Activated naive CD4-positive, alpha-beta T cell treated with anti-CD3 and anti-CD28 coated beads for 36 hours (primary cell): ENCODE data around the gene GATAD2B. TPM values are rescaled to one million over a fixed set of nuclear protein-coding genes. Genes with fewer than 3 reads are reported as not detected.

Experiments
- CTCF ChIA-PET: fragments of 350-600 bp; sonication (Branson Sonifier 250); formaldehyde crosslinking; loops from one replicate; lab custom pipeline; 2021; ENCODE audit warnings: antibody characterized with exemption; lab: Charles Lee
- DNase-seq: peaks from one replicate; pipeline ENCODE4 v3.0.0-alpha.2; 2020
- H3K27ac Mint-ChIP-seq: one replicate; pipeline ENCODE4 v1.8.0; 2021; ENCODE audit warnings: mild to moderate bottlenecking, mixed read lengths
- H3K27me3 Mint-ChIP-seq: one replicate; pipeline ENCODE4 v1.8.0; 2021; ENCODE audit warnings: low read depth, mixed read lengths
- H3K36me3 Mint-ChIP-seq: one replicate; pipeline ENCODE4 v1.8.0; 2021; ENCODE audit warnings: low read depth, mixed read lengths
- H3K4me1 Mint-ChIP-seq: one replicate; pipeline ENCODE4 v1.8.0; 2021; ENCODE audit warnings: low read depth, mixed read lengths
- H3K4me3 Mint-ChIP-seq: one replicate; pipeline ENCODE4 v1.8.0; 2021; ENCODE audit warnings: mild to moderate bottlenecking, moderate library complexity, mixed read lengths
- H3K9me3 Mint-ChIP-seq: one replicate; pipeline ENCODE4 v1.8.0; 2021; ENCODE audit warnings: mixed read lengths
- intact Hi-C: fragments of 100-400 bp; cut with micrococcal nuclease; formaldehyde crosslinking; loops from one replicate; pipeline ENCODE4 v1.15.1; 2023
- total RNA-seq, 2 experiments: library from RNA; stranded (reverse); gene quantifications; one replicate each; pipeline ENCODE4 v1.2.3, GENCODE V29; 2021

Gene GATAD2B
- total RNA-seq, 2 experiments from 2014 or later: 69.0 to 70.2 TPM

- CTCF ChIA-PET: no interaction called here
- no peak overlapping the region for H3K4me3 Mint-ChIP-seq
- no peak overlapping the region for H3K27ac Mint-ChIP-seq
- peaks cover 9% of the 10 kb centered on the region for H3K4me1 Mint-ChIP-seq
- H3K9me3 Mint-ChIP-seq: no peaks in the 10 kb centered on the region
- intact Hi-C loops: no loop called here
- peaks cover 38% of the 10 kb centered on the region for H3K36me3 Mint-ChIP-seq
- no peak for DNase-seq
- no peaks in the 10 kb centered on the region for H3K27me3 Mint-ChIP-seq
These were observed 16.2 kb upstream of the GATAD2B start for GRCh38 chr1:153938996-153939395.

DNA sequence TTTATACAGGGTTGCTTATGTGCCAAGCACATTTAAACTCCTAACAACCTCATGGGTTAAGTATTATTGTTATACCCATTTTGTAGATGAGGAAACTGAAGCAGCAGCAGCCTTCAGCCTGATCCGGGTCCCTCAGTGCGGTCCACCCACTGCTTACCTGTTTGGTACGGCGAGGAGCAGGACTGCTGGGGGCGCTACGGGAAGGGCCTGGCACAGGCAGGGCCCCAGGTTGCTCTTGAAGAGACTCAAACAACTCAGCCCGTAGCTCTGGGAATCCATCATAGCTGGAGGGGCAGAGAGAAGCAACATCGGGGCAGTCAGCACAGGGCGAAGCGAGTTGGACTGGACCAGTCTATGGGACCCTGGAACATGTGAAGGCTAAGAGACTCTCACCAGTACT lies 14.6 kb upstream of the GATAD2B start:
- intact Hi-C loops: no loop called here
- H3K36me3 Mint-ChIP-seq: peaks cover 40% of the 10 kb centered on the region
- no peaks in the 10 kb centered on the region for H3K4me1 Mint-ChIP-seq
- no peak for DNase-seq
- H3K27me3 Mint-ChIP-seq: no peaks in the 10 kb centered on the region
- no peak overlapping the region for H3K4me3 Mint-ChIP-seq
- no peak overlapping the region for H3K27ac Mint-ChIP-seq
- no peaks in the 10 kb centered on the region for H3K9me3 Mint-ChIP-seq
- CTCF ChIA-PET: interaction anchor here (0.6 kb wide), 1 partner anchor 18 kb away, joined by 3 read pairs; no protein-coding TSS in a partner anchor

- CTCF ChIA-PET: no interaction called here
- no peak overlapping the region for H3K27ac Mint-ChIP-seq
- peaks cover 39% of the 10 kb centered on the region for H3K36me3 Mint-ChIP-seq
- H3K4me1 Mint-ChIP-seq: no peaks in the 10 kb centered on the region
- no peaks in the 10 kb centered on the region for H3K27me3 Mint-ChIP-seq
- H3K4me3 Mint-ChIP-seq: no peak overlapping the region
- intact Hi-C loops: no loop called here
- DNase-seq: no peak
- H3K9me3 Mint-ChIP-seq: no peaks in the 10 kb centered on the region
These were observed 13.4 kb upstream of the GATAD2B start for GRCh38 chr1:153936011-153936802.

- no peak overlapping the region for H3K4me3 Mint-ChIP-seq
- DNase-seq: no peak
- H3K9me3 Mint-ChIP-seq: no peaks in the 10 kb centered on the region
- CTCF ChIA-PET: no interaction called here
- peaks cover 35% of the 10 kb centered on the region for H3K36me3 Mint-ChIP-seq
- H3K4me1 Mint-ChIP-seq: no peaks in the 10 kb centered on the region
- intact Hi-C loops: no loop called here
- H3K27ac Mint-ChIP-seq: peak overlapping the region; percentile 41
- no peaks in the 10 kb centered on the region for H3K27me3 Mint-ChIP-seq
These were observed 12.0 kb upstream of the GATAD2B start for GRCh38 chr1:153934746-153935145.

- H3K36me3 Mint-ChIP-seq: peaks cover 35% of the 10 kb centered on the region
- CTCF ChIA-PET: interaction anchor here (0.6 to 0.8 kb wide), 2 partner anchors 10 to 81 kb away, joined by 3 to 4 read pairs; no protein-coding TSS in a partner anchor
- no peaks in the 10 kb centered on the region for H3K9me3 Mint-ChIP-seq
- H3K4me1 Mint-ChIP-seq: no peaks in the 10 kb centered on the region
- intact Hi-C loops: no loop called here
- no peak overlapping the region for H3K27ac Mint-ChIP-seq
- H3K4me3 Mint-ChIP-seq: no peak overlapping the region
- no peaks in the 10 kb centered on the region for H3K27me3 Mint-ChIP-seq
- no peak for DNase-seq
These were observed 11.2 kb upstream of the GATAD2B start for GRCh38 chr1:153933955-153934354.

GRCh38 chr1:153933430-153933829 lies 10.7 kb upstream of the GATAD2B start:
- Mint-ChIP-seq H3K9me3 (no peaks in the 10 kb centered on the region), H3K36me3 (peaks cover 35% of the 10 kb centered on the region), H3K4me3 (no peak overlapping the region), H3K27me3 (no peaks in the 10 kb centered on the region), H3K4me1 (peaks cover under 1% of the 10 kb centered on the region), H3K27ac (no peak overlapping the region)
- DNase-seq: no peak
- CTCF ChIA-PET: no interaction called here
- intact Hi-C loops: no loop called here

GRCh38 chr1:153932156-153933131 lies 9.7 kb upstream of the GATAD2B start:
- Mint-ChIP-seq H3K27me3 (no peaks in the 10 kb centered on the region), H3K9me3 (no peaks in the 10 kb centered on the region), H3K4me3 (no peak overlapping the region), H3K27ac (no peak overlapping the region), H3K4me1 (peaks cover 6% of the 10 kb centered on the region), H3K36me3 (peaks cover 32% of the 10 kb centered on the region)
- CTCF ChIA-PET: no interaction called here
- DNase-seq: no peak
- intact Hi-C loops: no loop called here

- H3K4me3 Mint-ChIP-seq: no peak overlapping the region
- peaks cover 6% of the 10 kb centered on the region for H3K4me1 Mint-ChIP-seq
- no peak overlapping the region for H3K27ac Mint-ChIP-seq
- intact Hi-C loops: no loop called here
- peaks cover 18% of the 10 kb centered on the region for H3K36me3 Mint-ChIP-seq
- no peaks in the 10 kb centered on the region for H3K27me3 Mint-ChIP-seq
- H3K9me3 Mint-ChIP-seq: no peaks in the 10 kb centered on the region
- no peak for DNase-seq
- CTCF ChIA-PET: interaction anchor here (0.6 to 1.3 kb wide), 3 partner anchors 14 to 282 kb away, joined by 3 to 5 read pairs (median 3); partner anchors contain the start of gene RAB13
These were observed 7.5 kb upstream of the GATAD2B start for GRCh38 chr1:153929981-153930948.

- CTCF ChIA-PET: interaction anchor here (0.6 to 1.3 kb wide), 4 partner anchors 15 to 281 kb away, joined by 3 to 5 read pairs (median 4); partner anchors contain the start of gene RAB13
- DNase-seq: no peak
- H3K36me3 Mint-ChIP-seq: peaks cover 14% of the 10 kb centered on the region
- H3K4me3 Mint-ChIP-seq: no peak overlapping the region
- peaks cover 6% of the 10 kb centered on the region for H3K4me1 Mint-ChIP-seq
- H3K27me3 Mint-ChIP-seq: no peaks in the 10 kb centered on the region
- H3K9me3 Mint-ChIP-seq: no peaks in the 10 kb centered on the region
- H3K27ac Mint-ChIP-seq: no peak overlapping the region
- intact Hi-C loops: no loop called here
These were observed 6.7 kb upstream of the GATAD2B start for GRCh38 chr1:153929426-153929825.

DNA sequence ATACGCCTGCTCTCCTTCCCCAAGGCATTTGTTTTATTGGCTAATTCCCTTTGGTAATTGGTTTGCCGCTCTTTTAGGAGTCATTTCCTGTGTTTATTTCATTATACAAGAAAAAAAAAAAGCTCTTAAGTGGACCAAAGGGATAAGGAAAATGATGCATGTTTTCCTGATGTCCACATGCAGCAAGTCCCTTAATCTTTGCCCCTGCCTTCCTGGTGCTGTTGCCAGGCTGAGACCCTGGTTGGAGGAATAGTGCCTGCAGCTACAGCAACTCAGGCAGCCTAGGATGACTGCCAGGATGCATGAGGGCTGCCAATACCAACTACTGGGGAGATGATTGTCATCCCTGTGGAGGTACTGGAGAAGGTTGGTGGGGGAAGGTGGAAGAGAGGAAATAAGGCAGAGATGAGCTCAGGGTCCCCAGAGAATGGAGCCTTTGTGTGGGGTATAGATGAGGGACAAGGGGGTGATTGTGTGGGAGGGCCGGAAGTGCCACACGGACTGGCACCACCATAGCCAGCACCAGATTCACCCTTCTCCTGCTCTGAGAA lies 6.1 kb upstream of the GATAD2B start:
- H3K36me3 Mint-ChIP-seq: peaks cover 12% of the 10 kb centered on the region
- H3K4me1 Mint-ChIP-seq: peaks cover 8% of the 10 kb centered on the region
- no peak for DNase-seq
- CTCF ChIA-PET: interaction anchor here (0.6 to 1.3 kb wide), 4 partner anchors 32 to 370 kb away, joined by 3 to 5 read pairs (median 4); partner anchors contain the start of gene RAB13
- no peak overlapping the region for H3K4me3 Mint-ChIP-seq
- intact Hi-C loops: no loop called here
- H3K27ac Mint-ChIP-seq: peak overlapping the region; percentile 9
- H3K27me3 Mint-ChIP-seq: no peaks in the 10 kb centered on the region
- no peaks in the 10 kb centered on the region for H3K9me3 Mint-ChIP-seq

DNA sequence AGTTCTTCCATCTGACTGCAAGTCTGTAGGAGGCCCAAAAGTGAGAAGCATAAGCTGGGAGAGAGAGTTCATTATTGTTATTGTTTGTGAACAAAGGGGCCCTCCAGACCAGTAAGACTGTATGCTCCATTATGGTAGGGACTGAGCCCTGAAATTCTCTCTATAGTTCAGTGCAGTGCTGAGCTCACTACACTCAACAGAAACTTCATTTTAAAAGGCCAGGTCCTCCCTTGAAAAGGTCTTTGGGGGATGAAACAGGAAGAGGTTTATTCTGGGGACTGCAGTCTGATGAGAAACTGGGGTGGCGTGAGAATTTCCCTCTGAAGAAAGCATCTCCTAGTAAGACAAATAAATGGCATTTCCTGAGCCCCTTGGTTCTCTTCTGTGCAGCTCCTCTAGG lies 5.5 kb upstream of the GATAD2B start:
- intact Hi-C loops: no loop called here
- no peaks in the 10 kb centered on the region for H3K27me3 Mint-ChIP-seq
- no peak overlapping the region for H3K4me3 Mint-ChIP-seq
- CTCF ChIA-PET: interaction anchor here (0.6 to 0.7 kb wide), 2 partner anchors 293 to 370 kb away, joined by 4 read pairs; no protein-coding TSS in a partner anchor
- peaks cover 10% of the 10 kb centered on the region for H3K36me3 Mint-ChIP-seq
- H3K27ac Mint-ChIP-seq: peak overlapping the region; percentile 9
- DNase-seq: no peak
- peaks cover 9% of the 10 kb centered on the region for H3K4me1 Mint-ChIP-seq
- H3K9me3 Mint-ChIP-seq: no peaks in the 10 kb centered on the region
